OCI-LY7 (cell line): ENCODE measurements around the gene MMAA. TPM values are rescaled to one million over a fixed set of nuclear protein-coding genes. Genes with fewer than 3 reads are reported as not detected.

Experiments used
- BruUV-seq: library from RNA; stranded (reverse); fragments of 400-500 nt; replicated peaks from 2 replicates; lab custom pipeline; 2021; lab: Mats Ljungman, UMichigan
- CTCF ChIA-PET: fragments of 300-600 bp; sonication (Branson Sonifier 250); formaldehyde crosslinking; loops from one replicate; lab custom pipeline; 2022; ENCODE audit warnings: antibody characterized with exemption; ENCODE audit not compliant: unreplicated experiment; lab: Charles Lee
- POLR2A ChIA-PET: fragments of 300-600 bp; sonication (Branson Sonifier 250); formaldehyde crosslinking; loops from one replicate; lab custom pipeline; 2022; ENCODE audit warnings: antibody characterized with exemption; lab: Charles Lee
- DNase-seq: peaks from one replicate; pipeline ENCODE4 v3.0.0-alpha.2; 2015; ENCODE audit warnings: low spot score
- H2AFZ ChIP-seq: fragments of 200-600 bp; sonication (generic), shearing (Covaris generic); 2 replicates; pipeline ENCODE4 v1.6.1; 2014; ENCODE audit warnings: mild to moderate bottlenecking, antibody characterized with exemption, low read length, moderate library complexity
- H3K27ac ChIP-seq: fragments of 200-600 bp; sonication (generic); 2 replicates; pipeline ENCODE4 v1.5.1; 2014; ENCODE audit warnings: mixed run types, low read depth, mild to moderate bottlenecking, moderate library complexity, low read length, inconsistent platforms; ENCODE audit not compliant: poor library complexity, severe bottlenecking
- H3K36me3 ChIP-seq: fragments of 200-600 bp; sonication (generic); 2 replicates; pipeline ENCODE4 v1.6.1; 2014; ENCODE audit warnings: mild to moderate bottlenecking, antibody characterized with exemption, low read length, moderate library complexity, mixed read lengths; ENCODE audit not compliant: insufficient read depth
- H3K4me1 ChIP-seq: fragments of 200-600 bp; sonication (generic); 2 replicates; pipeline ENCODE4 v1.5.1; 2014; ENCODE audit warnings: mild to moderate bottlenecking, low read length; ENCODE audit not compliant: insufficient read depth, poor library complexity, severe bottlenecking
- H3K4me2 ChIP-seq: fragments of 200-600 bp; sonication (generic); 2 replicates; pipeline ENCODE4 v1.6.1; 2014; ENCODE audit warnings: mild to moderate bottlenecking, low read length
- H3K4me3 ChIP-seq: fragments of 200-600 bp; sonication (generic); 2 replicates; pipeline ENCODE4 v1.5.1; 2014; ENCODE audit warnings: mild to moderate bottlenecking, low read depth, low read length; ENCODE audit not compliant: poor library complexity, severe bottlenecking
- H3K79me2 ChIP-seq: fragments of 200-600 bp; sonication (generic); 2 replicates; pipeline ENCODE4 v1.6.1; 2016; ENCODE audit warnings: low read depth, mild to moderate bottlenecking, low read length, moderate library complexity, mixed read lengths; ENCODE audit not compliant: insufficient read depth
- H3K9me2 ChIP-seq: fragments of 200-600 bp; sonication (generic); 2 replicates; pipeline ENCODE4 v1.6.1; 2016; ENCODE audit warnings: mild to moderate bottlenecking, low read length, mixed read lengths; ENCODE audit not compliant: insufficient read depth
- H3K9me3 ChIP-seq: fragments of 200-600 bp; sonication (generic); 2 replicates; pipeline ENCODE4 v1.6.1; 2014; ENCODE audit warnings: mild to moderate bottlenecking, mixed run types, low read length, mixed read lengths
- H4K20me1 ChIP-seq: fragments of 200-600 bp; sonication (generic); 2 replicates; pipeline ENCODE4 v1.6.1; 2014; ENCODE audit warnings: mild to moderate bottlenecking, antibody characterized with exemption, low read length, moderate library complexity, mixed read lengths; ENCODE audit not compliant: insufficient read depth
- CTCF ChIP-seq: fragments of 200-600 bp; sonication (generic); conservative IDR thresholded peaks from 2 replicates; pipeline ENCODE4 v1.5.1; 2014; ENCODE audit warnings: mild to moderate bottlenecking, antibody characterized with exemption, low read length, moderate library complexity, mixed read lengths
- EZH2phosphoT487 ChIP-seq: fragments of 200-600 bp; sonication (generic); IDR thresholded peaks from 2 replicates; pipeline ENCODE4 v1.6.1; 2018; ENCODE audit warnings: low read depth, borderline replicate concordance, mild to moderate bottlenecking, mixed run types, antibody characterized with exemption, low read length, moderate library complexity, mixed read lengths
- intact Hi-C: fragments of 100-400 bp; cut with micrococcal nuclease; formaldehyde crosslinking; loops from one replicate; pipeline ENCODE4 v1.10.0; 2022; ENCODE audit not compliant: unreplicated experiment
- total RNA-seq, 2 experiments: library from RNA; depleted of rRNA in 1 of 2; stranded (reverse); fragments of >200 nt in 1 of 2; shearing (Covaris generic) in 1 of 2; gene quantifications; 2 replicates each; pipeline ENCODE4 v1.2.3, GENCODE V29; 2014 to 2022

Gene MMAA
- total RNA-seq, 2 experiments from 2014 or later, result 2.5 to 5.4 TPM

GRCh38 chr4:145589916-145590702, 29.1 kb upstream of the MMAA start:
- no peaks in the 10 kb centered on the region for H4K20me1 ChIP-seq
- no TSS peak for BruUV-seq
- H2AFZ ChIP-seq, result no peak overlapping the region
- no peaks in the 10 kb centered on the region; the same call in 1 of the 2 replicates for H3K36me3 ChIP-seq
- H3K9me3 ChIP-seq, result peaks cover 16% of the 10 kb centered on the region
- no peak overlapping the region for H3K4me2 ChIP-seq
- no peak overlapping the region for H3K4me3 ChIP-seq
- TF ChIP-seq EZH2phosphoT487, result no peak
- TF ChIP-seq CTCF, result no peak
- ChIA-PET POLR2A (interaction anchor here (0.7 kb wide), 1 partner anchor 334 kb away, joined by 4 read pairs; no protein-coding TSS in a partner anchor), CTCF (no interaction called here)
- H3K4me1 ChIP-seq, result peaks cover 4% of the 10 kb centered on the region
- H3K9me2 ChIP-seq, result no peaks in the 10 kb centered on the region
- no peaks in the 10 kb centered on the region for H3K79me2 ChIP-seq
- no peak for DNase-seq
- no peak overlapping the region for H3K27ac ChIP-seq
- intact Hi-C loops, result no loop called here

DNA sequence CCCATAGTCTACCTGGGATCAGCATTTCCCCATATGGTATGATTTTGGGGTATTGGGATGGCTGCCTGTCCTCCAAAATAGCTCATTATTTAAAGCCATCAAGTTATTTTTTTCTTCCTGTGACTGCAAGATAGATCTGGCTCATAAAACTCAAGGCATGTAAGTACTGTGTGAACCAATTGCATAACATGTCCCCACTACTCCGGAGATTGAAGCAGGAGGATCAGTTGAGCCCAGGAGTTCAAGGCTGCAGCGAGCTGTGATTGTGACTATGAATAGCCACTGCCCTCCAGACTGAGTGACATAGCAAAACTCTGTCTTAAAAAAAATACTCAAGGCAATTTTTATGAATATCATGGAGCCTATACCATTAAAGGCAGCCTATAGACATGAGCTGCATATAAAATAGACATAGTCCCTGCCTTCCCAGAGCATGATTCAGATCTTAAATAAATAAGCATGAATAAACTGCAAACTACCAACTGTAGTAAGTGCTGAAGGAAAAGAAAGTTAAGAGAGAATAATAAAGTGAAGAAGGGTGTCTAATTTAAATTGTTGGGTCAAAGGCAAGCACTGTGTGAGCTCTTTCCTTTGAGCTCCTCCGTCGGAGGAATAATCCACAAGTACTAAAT, 16.9 kb upstream of the MMAA start:
- ChIA-PET POLR2A (interaction anchor here (0.6 to 1.4 kb wide), 2 partner anchors 13 to 14 kb away, joined by 3 to 6 read pairs; no protein-coding TSS in a partner anchor), CTCF (no interaction called here)
- TF ChIP-seq EZH2phosphoT487 (no peak), CTCF (no peak)
- Histone ChIP-seq H4K20me1 (no peaks in the 10 kb centered on the region), H2AFZ (no peak overlapping the region), H3K36me3 (no peaks in the 10 kb centered on the region; the same call in 1 of the 2 replicates), H3K4me3 (no peak overlapping the region), H3K27ac (no peak overlapping the region), H3K4me2 (no peak overlapping the region), H3K4me1 (no peaks in the 10 kb centered on the region), H3K9me2 (no peaks in the 10 kb centered on the region), H3K9me3 (peaks cover 31% of the 10 kb centered on the region), H3K79me2 (no peaks in the 10 kb centered on the region)
- BruUV-seq, result no TSS peak
- intact Hi-C loops, result no loop called here
- no peak for DNase-seq

DNA sequence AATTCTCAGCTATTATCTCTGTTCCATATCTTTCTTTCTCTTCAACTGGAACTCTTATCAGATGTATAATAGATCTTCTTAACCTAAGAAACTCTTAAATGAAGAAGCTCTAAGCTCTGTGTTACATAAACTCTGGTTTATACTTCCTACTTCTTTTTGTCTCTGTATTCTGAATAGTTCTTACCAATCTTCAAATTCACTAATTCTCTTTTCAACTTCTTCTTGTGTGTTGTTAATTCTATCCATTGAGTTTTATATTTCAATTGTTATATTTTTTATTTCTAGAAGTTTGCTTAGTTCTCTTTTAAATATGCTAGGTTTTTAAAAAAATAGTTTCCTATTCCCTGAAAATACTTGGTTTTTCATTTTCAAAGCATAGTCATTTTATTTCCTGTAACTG, 13.2 kb upstream of the MMAA start:
- intact Hi-C loops, result no loop called here
- Histone ChIP-seq H3K4me3 (no peak overlapping the region), H3K79me2 (no peaks in the 10 kb centered on the region), H3K9me3 (peaks cover 27% of the 10 kb centered on the region), H3K4me2 (no peak overlapping the region), H2AFZ (no peak overlapping the region), H3K4me1 (peaks cover 9% of the 10 kb centered on the region), H3K9me2 (no peaks in the 10 kb centered on the region), H3K36me3 (no peaks in the 10 kb centered on the region; the same call in 1 of the 2 replicates), H4K20me1 (no peaks in the 10 kb centered on the region), H3K27ac (no peak overlapping the region)
- ChIA-PET POLR2A (interaction anchor here (0.6 kb wide), 1 partner anchor 74 kb away, joined by 4 read pairs; no protein-coding TSS in a partner anchor), CTCF (no interaction called here)
- BruUV-seq, result no TSS peak
- no peak for DNase-seq
- TF ChIP-seq CTCF (no peak), EZH2phosphoT487 (no peak)
